ENCODE data around the gene SETD5. TPM values are rescaled to one million over a fixed set of nuclear protein-coding genes. Genes with fewer than 3 reads are reported as not detected.

The SETD5 gene
- total RNA-seq, 2 donors from 2014 or later, result 102 to 131 TPM

DNA sequence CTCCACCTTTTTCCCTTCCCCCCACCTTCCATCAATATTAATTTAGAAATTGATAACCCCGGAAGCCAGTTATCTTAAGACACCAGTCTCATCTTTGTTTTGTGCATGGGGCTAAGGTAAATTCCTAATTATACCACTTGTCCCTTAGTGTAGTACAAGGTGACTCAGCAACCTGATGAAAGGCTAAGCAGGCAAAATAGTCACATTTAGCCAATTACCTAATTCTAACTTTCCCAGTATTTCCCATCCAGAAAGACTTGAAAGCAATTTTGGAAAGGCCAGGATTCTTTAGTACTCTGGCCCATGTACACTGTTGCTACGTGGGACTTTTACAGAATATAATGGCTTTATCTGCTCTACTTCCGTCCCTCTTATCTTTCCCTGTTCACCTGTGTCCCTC lies 72.6 kb downstream of the SETD5 start:
- Histone ChIP-seq H3K9me3 (no peaks in the 10 kb centered on the region), H3K4me1 (ENCODE audit: control insufficient read depth in 1 of 2, low read depth in 2 of 2) (no peaks in the 10 kb centered on the region), H3K27ac (no peak overlapping the region), H3K4me3 (no peak overlapping the region), H3K27me3 (replicated peaks; ENCODE audit: insufficient read depth) (no peaks in the 10 kb centered on the region), H3K36me3 (peaks cover 59% of the 10 kb centered on the region)
- DNase-seq (ENCODE audit: low spot score) (no peak), ATAC-seq (ENCODE audit: insufficient number of reproducible peaks, low FRiP score, low read depth) (no peak)
- TF ChIP-seq, protein P1, sequence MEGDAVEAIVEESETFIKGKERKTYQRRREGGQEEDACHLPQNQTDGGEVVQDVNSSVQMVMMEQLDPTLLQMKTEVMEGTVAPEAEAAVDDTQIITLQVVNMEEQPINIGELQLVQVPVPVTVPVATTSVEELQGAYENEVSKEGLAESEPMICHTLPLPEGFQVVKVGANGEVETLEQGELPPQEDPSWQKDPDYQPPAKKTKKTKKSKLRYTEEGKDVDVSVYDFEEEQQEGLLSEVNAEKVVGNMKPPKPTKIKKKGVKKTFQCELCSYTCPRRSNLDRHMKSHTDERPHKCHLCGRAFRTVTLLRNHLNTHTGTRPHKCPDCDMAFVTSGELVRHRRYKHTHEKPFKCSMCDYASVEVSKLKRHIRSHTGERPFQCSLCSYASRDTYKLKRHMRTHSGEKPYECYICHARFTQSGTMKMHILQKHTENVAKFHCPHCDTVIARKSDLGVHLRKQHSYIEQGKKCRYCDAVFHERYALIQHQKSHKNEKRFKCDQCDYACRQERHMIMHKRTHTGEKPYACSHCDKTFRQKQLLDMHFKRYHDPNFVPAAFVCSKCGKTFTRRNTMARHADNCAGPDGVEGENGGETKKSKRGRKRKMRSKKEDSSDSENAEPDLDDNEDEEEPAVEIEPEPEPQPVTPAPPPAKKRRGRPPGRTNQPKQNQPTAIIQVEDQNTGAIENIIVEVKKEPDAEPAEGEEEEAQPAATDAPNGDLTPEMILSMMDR (IDR thresholded peaks at IDR 0.05), result no peak

DNA sequence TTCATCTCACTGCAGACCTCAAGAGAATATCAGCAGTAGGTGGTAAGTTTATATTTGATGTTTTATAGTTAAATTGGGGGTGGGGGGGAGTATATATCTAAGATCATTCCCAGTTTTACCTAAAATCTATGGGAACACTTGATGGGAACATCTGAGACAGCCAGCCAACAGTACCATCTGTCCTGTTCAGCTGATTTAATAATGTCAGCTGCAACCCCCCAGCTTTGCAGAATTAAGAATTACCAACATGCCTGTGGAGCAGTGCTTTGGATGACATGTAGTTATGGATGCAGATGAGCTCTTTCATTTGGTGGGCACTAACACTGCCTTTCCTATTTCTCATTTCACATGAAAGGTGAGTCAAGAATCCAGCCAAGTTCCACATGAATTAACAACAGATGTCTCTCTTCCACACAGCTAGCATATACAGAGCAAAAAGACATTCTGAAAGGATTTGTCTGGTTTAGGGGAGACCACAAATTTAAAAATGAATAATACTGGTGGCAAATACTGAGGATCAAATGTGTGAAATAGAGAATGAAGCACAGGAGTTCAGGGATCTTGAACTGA lies 76.2 kb downstream of the SETD5 start:
- Histone ChIP-seq H3K27me3 (replicated peaks; ENCODE audit: insufficient read depth) (no peaks in the 10 kb centered on the region), H3K36me3 (peaks cover 59% of the 10 kb centered on the region), H3K4me1 (ENCODE audit: control insufficient read depth in 1 of 2, low read depth in 2 of 2) (no peaks in the 10 kb centered on the region), H3K9me3 (no peaks in the 10 kb centered on the region), H3K4me3 (no peak overlapping the region), H3K27ac (no peak overlapping the region)
- ATAC-seq (ENCODE audit: insufficient number of reproducible peaks, low FRiP score, low read depth) (no peak), DNase-seq (ENCODE audit: low spot score) (no peak)
- TF ChIP-seq, protein P1 (IDR thresholded peaks at IDR 0.05), result no peak

DNA sequence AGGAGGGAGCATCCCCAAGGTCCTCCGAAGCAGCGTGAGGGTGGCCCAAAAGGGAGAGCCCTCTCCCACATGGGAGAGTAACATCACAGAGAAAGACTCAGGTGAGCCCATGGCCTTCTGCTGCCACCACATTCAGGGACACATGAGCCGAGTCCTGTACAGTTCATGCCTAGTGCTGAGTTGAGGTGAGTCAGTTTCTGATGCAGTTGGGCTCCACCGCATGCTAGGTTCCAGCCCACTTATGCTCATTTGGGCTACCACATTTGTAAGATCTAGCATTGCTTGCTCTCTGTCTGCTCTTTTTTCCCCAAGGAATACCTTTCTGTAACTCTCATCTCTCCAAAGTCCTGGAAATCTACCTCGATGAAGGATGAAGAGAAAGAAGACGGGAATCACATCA lies 77.1 kb downstream of the SETD5 start:
- Histone ChIP-seq H3K4me1 (ENCODE audit: control insufficient read depth in 1 of 2, low read depth in 2 of 2) (no peaks in the 10 kb centered on the region), H3K27me3 (replicated peaks; ENCODE audit: insufficient read depth) (no peaks in the 10 kb centered on the region), H3K36me3 (peaks cover 63% of the 10 kb centered on the region), H3K9me3 (no peaks in the 10 kb centered on the region), H3K27ac (no peak overlapping the region), H3K4me3 (no peak overlapping the region)
- no peak for DNase-seq (ENCODE audit: low spot score)
- TF ChIP-seq, protein P1 (IDR thresholded peaks at IDR 0.05), result no peak
- ATAC-seq (ENCODE audit: insufficient number of reproducible peaks, low FRiP score, low read depth), result no peak

DNA sequence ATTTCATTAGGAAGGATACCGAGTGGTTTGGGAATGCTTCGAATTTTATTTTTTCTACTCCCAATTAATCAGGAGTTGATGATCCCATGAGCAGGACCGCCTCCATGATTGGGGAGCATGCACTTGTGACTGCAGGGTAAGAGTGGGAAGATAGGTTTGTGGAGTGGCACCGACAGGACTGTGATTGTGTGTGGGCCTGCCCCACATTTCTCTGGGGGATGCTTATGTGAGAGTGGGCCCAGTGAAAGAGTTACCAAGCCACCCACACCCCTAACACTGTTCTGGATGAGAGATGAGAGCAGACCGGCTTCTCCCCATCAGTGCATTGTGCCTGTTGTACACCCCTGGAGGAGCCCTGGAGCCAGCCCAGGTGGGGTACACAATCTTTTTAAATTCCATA lies 79.5 kb downstream of the SETD5 start:
- Histone ChIP-seq H3K27ac (no peak overlapping the region), H3K9me3 (no peaks in the 10 kb centered on the region), H3K4me1 (ENCODE audit: control insufficient read depth in 1 of 2, low read depth in 2 of 2) (no peaks in the 10 kb centered on the region), H3K27me3 (replicated peaks; ENCODE audit: insufficient read depth) (no peaks in the 10 kb centered on the region), H3K36me3 (peaks cover 70% of the 10 kb centered on the region), H3K4me3 (no peak overlapping the region)
- TF ChIP-seq, protein P1 (IDR thresholded peaks at IDR 0.05), result no peak
- DNase-seq (ENCODE audit: low spot score) (no peak), ATAC-seq (ENCODE audit: insufficient number of reproducible peaks, low FRiP score, low read depth) (no peak)

DNA sequence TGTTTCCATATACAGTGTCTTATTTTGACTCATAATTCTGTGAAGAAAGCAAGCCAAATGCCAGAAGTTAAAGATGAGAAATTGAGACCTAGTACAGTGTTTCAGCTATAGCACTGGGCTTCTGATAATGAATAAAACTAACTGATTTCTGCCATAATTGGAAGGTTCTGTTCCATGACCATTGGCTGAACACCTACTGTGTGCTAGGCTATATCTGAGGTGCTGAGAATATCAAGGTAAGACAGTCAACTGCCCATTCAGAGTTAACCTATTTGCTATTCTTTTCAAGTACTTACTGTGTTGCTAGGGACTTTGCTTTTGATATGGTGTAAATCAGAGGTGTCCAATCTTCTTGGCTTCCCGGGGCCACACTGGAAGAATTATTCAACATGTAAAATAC lies 82.8 kb downstream of the SETD5 start:
- H3K36me3 ChIP-seq, result peaks cover 62% of the 10 kb centered on the region
- no peaks in the 10 kb centered on the region for H3K9me3 ChIP-seq
- H3K4me3 ChIP-seq, result no peak overlapping the region
- ATAC-seq (ENCODE audit: insufficient number of reproducible peaks, low FRiP score, low read depth) (no peak), DNase-seq (ENCODE audit: low spot score) (no peak)
- no peak overlapping the region for H3K27ac ChIP-seq
- TF ChIP-seq, protein P1 (IDR thresholded peaks at IDR 0.05), result no peak
- H3K27me3 ChIP-seq (replicated peaks; ENCODE audit: insufficient read depth), result no peaks in the 10 kb centered on the region
- H3K4me1 ChIP-seq (ENCODE audit: control insufficient read depth in 1 of 2, low read depth in 2 of 2), result no peaks in the 10 kb centered on the region

Data from thoracic aorta (tissue), 2 donors.